GM12878 (cell line): ENCODE data around the gene ANKRD33B. TPM values are rescaled to one million over a fixed set of nuclear protein-coding genes. Genes with fewer than 3 reads are reported as not detected.
"Not testable (repeated sequence)": the region's sequence is repeated elsewhere in the genome, so short reads cannot be mapped to it uniquely, and the experiment has no call there.

Experiments
- ATAC-seq: fragments of 200-7000 bp; cut with Tn5 transposase; 3 replicates; pipeline ENCODE4 v1.9.1; 2020; ENCODE audit warnings: mild to moderate bottlenecking, moderate library complexity
- BruUV-seq: library from RNA; stranded (reverse); fragments of 400-500 nt; replicated peaks from 2 replicates; lab custom pipeline; 2021; lab: Mats Ljungman, UMichigan
- CTCF ChIA-PET: fragments of 300-600 bp; sonication (Branson Sonifier 250); formaldehyde crosslinking; extraction: SDS; loops from one replicate; lab custom pipeline; 2021; ENCODE audit warnings: inconsistent platforms; lab: Yijun Ruan, JAX
- POLR2A ChIA-PET: fragments of 350-600 bp; formaldehyde crosslinking; extraction: SDS; loops from one replicate; lab custom pipeline; 2021; ENCODE audit warnings: inconsistent platforms; lab: Charles Lee
- RAD21 ChIA-PET: fragments of 300-600 bp; sonication (Branson Sonifier 250); formaldehyde crosslinking; loops from one replicate; lab custom pipeline; 2023; ENCODE audit warnings: antibody characterized with exemption; ENCODE audit not compliant: unreplicated experiment; lab: Charles Lee
- SMC1A ChIA-PET: fragments of 300-600 bp; sonication (Branson Sonifier 250); formaldehyde crosslinking; loops from one replicate; lab custom pipeline; 2023; ENCODE audit not compliant: unreplicated experiment, uncharacterized antibody; lab: Charles Lee
- DNase-seq: peaks from one replicate; pipeline ENCODE4 v3.0.0-alpha.2; 2011; ENCODE audit warnings: low read depth, low spot score
- FAIRE-seq: peaks from 3 replicates; lab custom pipeline; 2011; peaks lifted over from hg19 to GRCh38; lab: Jason Lieb, UNC
- H2AFZ ChIP-seq: 2 replicates; pipeline ENCODE4 v1.6.0; 2011; ENCODE audit warnings: low read depth, low read length, control low read depth; ENCODE audit not compliant: control insufficient read depth
- H3K27ac ChIP-seq: 2 replicates; pipeline ENCODE4 v1.5.1; 2011; ENCODE audit warnings: control low read depth; ENCODE audit not compliant: control insufficient read depth, insufficient read depth
- H3K27me3 ChIP-seq, 2 experiments: replicated peaks in 1 of 2; 2 replicates each; pipeline versions ENCODE4 v1.6.0 to v1.6.1; 2011; ENCODE audit warnings: low read length in 1 of 2; ENCODE audit not compliant: control insufficient read depth in 2 of 2, insufficient read depth in 2 of 2
- H3K36me3 ChIP-seq, 2 experiments: 2 replicates each; pipeline ENCODE4 v1.5.1; 2011; ENCODE audit warnings: low read length in 1 of 2; ENCODE audit not compliant: control insufficient read depth in 2 of 2, insufficient read depth in 2 of 2
- H3K4me1 ChIP-seq: 2 replicates; pipeline ENCODE4 v1.6.1; 2011; ENCODE audit warnings: mild to moderate bottlenecking, low read length, moderate library complexity, mixed read lengths; ENCODE audit not compliant: control insufficient read depth, insufficient read depth
- H3K4me2 ChIP-seq: 2 replicates; pipeline ENCODE4 v1.6.0; 2011; ENCODE audit warnings: control low read depth; ENCODE audit not compliant: control insufficient read depth, insufficient read depth
- H3K4me3 ChIP-seq: fragments of 200-600 bp; sonication (generic); 2 replicates; pipeline ENCODE4 v1.5.1; 2016
- H3K79me2 ChIP-seq: 2 replicates; pipeline ENCODE4 v1.6.0; 2011; ENCODE audit warnings: low read length; ENCODE audit not compliant: control insufficient read depth, insufficient read depth
- H3K9ac ChIP-seq: 2 replicates; pipeline ENCODE4 v1.8.0; 2011; ENCODE audit warnings: low read length, control low read depth, mixed read lengths; ENCODE audit not compliant: control insufficient read depth, insufficient read depth
- H3K9me3 ChIP-seq: replicated peaks from 3 replicates; pipeline ENCODE4 v1.5.1; 2011; ENCODE audit warnings: mild to moderate bottlenecking, low read length; ENCODE audit not compliant: control insufficient read depth, insufficient read depth
- H4K20me1 ChIP-seq: 2 replicates; pipeline ENCODE4 v1.6.0; 2011; ENCODE audit not compliant: control insufficient read depth, insufficient read depth
- CREB1 ChIP-seq: IDR thresholded peaks from 2 replicates; pipeline ENCODE4 v1.6.1; 2012; ENCODE audit warnings: low read depth, mild to moderate bottlenecking, inconsistent platforms
- CREM ChIP-seq: IDR thresholded peaks from 2 replicates; pipeline ENCODE4 v1.6.1; 2014; ENCODE audit warnings: antibody characterized with exemption, low read depth
- LARP7 ChIP-seq: fragments of 450-650 bp; IDR thresholded peaks from 2 replicates; pipeline ENCODE4 v1.6.1; 2017; ENCODE audit warnings: mild to moderate bottlenecking
- POLR2AphosphoS5 ChIP-seq: IDR thresholded peaks from 2 replicates; pipeline ENCODE4 v1.6.1; 2011; ENCODE audit warnings: mild to moderate bottlenecking, low read length, inconsistent platforms
- SMARCA5 ChIP-seq: fragments of 450-650 bp; IDR thresholded peaks from 2 replicates; pipeline ENCODE4 v1.6.1; 2017; ENCODE audit warnings: mild to moderate bottlenecking
- ZNF207 ChIP-seq: fragments of 450-650 bp; IDR thresholded peaks from 2 replicates; pipeline ENCODE4 v1.6.1; 2014; ENCODE audit warnings: antibody characterized with exemption, mild to moderate bottlenecking, borderline replicate concordance
- WGBS: methylation state at CpG from one replicate; pipeline ENCODE4 v1.1.6; 2016; ENCODE audit warnings: low lambda C conversion rate; ENCODE audit not compliant: insufficient replicate concordance, insufficient coverage; ENCODE audit errors: missing lambda C conversion rate; 5-methylcytosine and 5-hydroxymethylcytosine counted together
- in situ Hi-C: fragments of 300-500 bp; cut with MboI; formaldehyde crosslinking; loops from 9 replicates; pipeline ENCODE4 v1.14.3; 2018; ENCODE audit warnings: mixed read lengths
- intact Hi-C: fragments of 100-400 bp; cut with micrococcal nuclease; formaldehyde crosslinking; loops from one replicate; pipeline ENCODE4 v1.14.2; 2022; ENCODE audit not compliant: unreplicated experiment
- polyA plus RNA-seq, 11 experiments: library from polyadenylated mRNA; depleted of rRNA in 4 of 11; unstranded in 6 of 11; stranded (reverse) in 5 of 11; fragments of >200 nt; fragmentation: Nextera tagmentation in 4 of 11; fragmentation: Illumina TruSeq in 1 of 11; extraction: Ambion mirVana in 4 of 11; extraction: Trizol in 1 of 11; gene quantifications; 1 replicate in 1 of 11; 2 replicates in 10 of 11; pipeline versions ENCODE4 v1.2.1 to v1.2.3, GENCODE V29; 2011 to 2016; ENCODE audit warnings: inconsistent platforms in 2 of 11, missing spikeins in 2 of 11, low read depth in 1 of 11
- total RNA-seq, 4 experiments: library from RNA; depleted of rRNA in 3 of 4; stranded (reverse); fragments of >200 nt in 3 of 4; fragmentation: Illumina TruSeq in 1 of 4; extraction: Trizol in 1 of 4; gene quantifications; 2 replicates each; pipeline versions ENCODE4 v1.2.1 to v1.2.3, GENCODE V29; 2013 to 2021
- TF ChIP-seq, protein P1 (sequence below): fragments of 450-650 bp; IDR thresholded peaks from 2 replicates; pipeline ENCODE4 v1.6.1; 2017; ENCODE audit warnings: mild to moderate bottlenecking, moderate library complexity

ANKRD33B gene
- total and polyA plus RNA-seq, 10 of the 15 experiments (the other 5 are each of a cell fraction or from before 2014, with no cell fraction given), result 4.9 to 61.6 (median 15.6) TPM

GRCh38 chr5:10573487-10574145 is 9.7 kb downstream of the ANKRD33B start:
- H4K20me1 ChIP-seq, result no peaks in the 10 kb centered on the region
- CTCF ChIA-PET, result interaction anchor here (0.7 to 5.1 kb wide), 4 partner anchors 19 to 136 kb away, joined by 3 to 83 read pairs (median 4); no protein-coding TSS in a partner anchor
- no peak overlapping the region for H3K4me3 ChIP-seq
- no peak overlapping the region; the same call in 1 of the 2 replicates for H3K4me2 ChIP-seq
- FAIRE-seq, result peak; percentile 57
- H3K27me3 ChIP-seq, result no peaks in the 10 kb centered on the region
- TF ChIP-seq POLR2AphosphoS5, result peak; percentile 41; the same call in 1 of the 2 replicates
- no peak for TF ChIP-seq LARP7
- peak; percentile 30; the same call in 1 of the 2 replicates for TF ChIP-seq CREM
- TF ChIP-seq ZNF207, result no peak
- TF ChIP-seq CREB1, result 0 out of 2 replicates have a peak, but pooled peaks have one; percentile 17
- TF ChIP-seq, protein P1, sequence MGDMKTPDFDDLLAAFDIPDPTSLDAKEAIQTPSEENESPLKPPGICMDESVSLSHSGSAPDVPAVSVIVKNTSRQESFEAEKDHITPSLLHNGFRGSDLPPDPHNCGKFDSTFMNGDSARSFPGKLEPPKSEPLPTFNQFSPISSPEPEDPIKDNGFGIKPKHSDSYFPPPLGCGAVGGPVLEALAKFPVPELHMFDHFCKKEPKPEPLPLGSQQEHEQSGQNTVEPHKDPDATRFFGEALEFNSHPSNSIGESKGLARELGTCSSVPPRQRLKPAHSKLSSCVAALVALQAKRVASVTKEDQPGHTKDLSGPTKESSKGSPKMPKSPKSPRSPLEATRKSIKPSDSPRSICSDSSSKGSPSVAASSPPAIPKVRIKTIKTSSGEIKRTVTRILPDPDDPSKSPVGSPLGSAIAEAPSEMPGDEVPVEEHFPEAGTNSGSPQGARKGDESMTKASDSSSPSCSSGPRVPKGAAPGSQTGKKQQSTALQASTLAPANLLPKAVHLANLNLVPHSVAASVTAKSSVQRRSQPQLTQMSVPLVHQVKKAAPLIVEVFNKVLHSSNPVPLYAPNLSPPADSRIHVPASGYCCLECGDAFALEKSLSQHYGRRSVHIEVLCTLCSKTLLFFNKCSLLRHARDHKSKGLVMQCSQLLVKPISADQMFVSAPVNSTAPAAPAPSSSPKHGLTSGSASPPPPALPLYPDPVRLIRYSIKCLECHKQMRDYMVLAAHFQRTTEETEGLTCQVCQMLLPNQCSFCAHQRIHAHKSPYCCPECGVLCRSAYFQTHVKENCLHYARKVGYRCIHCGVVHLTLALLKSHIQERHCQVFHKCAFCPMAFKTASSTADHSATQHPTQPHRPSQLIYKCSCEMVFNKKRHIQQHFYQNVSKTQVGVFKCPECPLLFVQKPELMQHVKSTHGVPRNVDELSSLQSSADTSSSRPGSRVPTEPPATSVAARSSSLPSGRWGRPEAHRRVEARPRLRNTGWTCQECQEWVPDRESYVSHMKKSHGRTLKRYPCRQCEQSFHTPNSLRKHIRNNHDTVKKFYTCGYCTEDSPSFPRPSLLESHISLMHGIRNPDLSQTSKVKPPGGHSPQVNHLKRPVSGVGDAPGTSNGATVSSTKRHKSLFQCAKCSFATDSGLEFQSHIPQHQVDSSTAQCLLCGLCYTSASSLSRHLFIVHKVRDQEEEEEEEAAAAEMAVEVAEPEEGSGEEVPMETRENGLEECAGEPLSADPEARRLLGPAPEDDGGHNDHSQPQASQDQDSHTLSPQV, result no peak
- TF ChIP-seq SMARCA5, result no peak
- RAD21 ChIA-PET, result interaction anchor here (1.1 to 1.7 kb wide), 2 partner anchors 42 to 53 kb away, joined by 3 to 7 read pairs; no protein-coding TSS in a partner anchor
- SMC1A ChIA-PET, result interaction anchor here (1.0 to 2.7 kb wide), 5 partner anchors 11 to 84 kb away, joined by 3 to 10 read pairs (median 3); no protein-coding TSS in a partner anchor
- peak overlapping the region; percentile 3; the same call in 1 of the 2 replicates for H3K27ac ChIP-seq
- 97% methylated on average over 8 of the region's 8 CpGs for WGBS
- no peak overlapping the region for H3K9ac ChIP-seq
- intact Hi-C loops, result loop anchor here (10.0 kb wide), 1 partner anchor 219 kb away; the partner anchor contains the start of gene MARCHF6
- peaks cover 90% of the 10 kb centered on the region for H3K79me2 ChIP-seq
- H3K36me3 ChIP-seq, result peaks cover 2 to 5% of the 10 kb centered on the region in 2 experiments; a peak in 3 of 4 replicates
- POLR2A ChIA-PET, result interaction anchor here (1.5 kb wide), 1 partner anchor 33 kb away, joined by 6 read pairs; no protein-coding TSS in a partner anchor
- no TSS peak for BruUV-seq
- H3K9me3 ChIP-seq, result no peaks in the 10 kb centered on the region
- H2AFZ ChIP-seq, result no peak overlapping the region
- ATAC-seq, result no peak
- no peak for DNase-seq
- in situ Hi-C loops, result no loop called here
- peaks cover 32% of the 10 kb centered on the region for H3K4me1 ChIP-seq

DNA sequence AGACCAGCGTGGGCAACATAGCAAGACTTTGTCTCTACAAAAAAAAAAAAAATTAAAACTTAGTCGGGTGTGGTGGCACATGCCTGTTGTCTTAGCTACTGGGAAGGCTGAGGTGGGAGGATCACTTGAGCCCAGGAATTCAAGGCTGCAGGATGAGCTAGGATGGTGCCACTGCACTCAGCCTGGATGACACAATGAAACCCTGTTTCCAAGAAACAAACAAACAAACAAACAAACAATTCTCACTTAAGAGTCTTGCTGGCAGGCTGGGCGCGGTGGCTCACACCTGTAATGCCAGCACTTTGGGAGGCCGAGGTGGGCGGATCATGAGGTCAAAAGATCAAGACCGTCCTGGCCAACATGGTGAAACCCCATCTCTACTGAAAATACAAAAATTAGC is 11.0 kb downstream of the ANKRD33B start:
- H3K4me2 ChIP-seq, H4K20me1 ChIP-seq, H3K4me3 ChIP-seq, H3K9ac ChIP-seq, H3K27me3 ChIP-seq, H3K9me3 ChIP-seq, DNase-seq, BruUV-seq, in situ Hi-C loops, H3K27ac ChIP-seq, H2AFZ ChIP-seq, H3K36me3 ChIP-seq, ATAC-seq, FAIRE-seq: not testable (repeated sequence)
- intact Hi-C loops, result loop anchor here (10.0 kb wide), 1 partner anchor 220 kb away; the partner anchor contains the start of gene MARCHF6
- ChIA-PET POLR2A (interaction anchor here (1.0 to 5.3 kb wide), 4 partner anchors 8 to 32 kb away, joined by 4 to 53 read pairs (median 6); no protein-coding TSS in a partner anchor), RAD21 (interaction anchor here (1.7 to 6.1 kb wide), 3 partner anchors 8 to 52 kb away, joined by 7 to 54 read pairs (median 46); no protein-coding TSS in a partner anchor), SMC1A (interaction anchor here (0.9 to 5.9 kb wide), 10 partner anchors 7 to 122 kb away, joined by 3 to 73 read pairs (median 4); no protein-coding TSS in a partner anchor), CTCF (interaction anchor here (0.7 to 5.1 kb wide), 9 partner anchors 18 to 122 kb away, joined by 3 to 83 read pairs (median 5); no protein-coding TSS in a partner anchor)
- peaks cover 89% of the 10 kb centered on the region for H3K79me2 ChIP-seq
- no CpG with 5 or more reads among the region's 7 CpGs for WGBS
- H3K4me1 ChIP-seq, result peaks cover 39% of the 10 kb centered on the region
